Endothelial cell of umbilical vein (primary cell): ENCODE results near the gene EML4. TPM values are rescaled to one million over a fixed set of nuclear protein-coding genes. Genes with fewer than 3 reads are reported as not detected.

Experiments
- BruUV-seq: library from RNA; stranded (reverse); fragments of 400-500 nt; replicated peaks from 2 replicates; lab custom pipeline; 2021; lab: Mats Ljungman, UMichigan
- CTCF ChIA-PET: fragments of 300-600, 350-600 bp; sonication (Branson Sonifier 250); formaldehyde crosslinking; loops from one replicate; lab custom pipeline; 2021; ENCODE audit warnings: antibody characterized with exemption, inconsistent platforms; lab: Charles Lee
- POLR2A ChIA-PET: fragments of 300-600, 350-600 bp; sonication (Branson Sonifier 250); formaldehyde crosslinking; loops from one replicate; lab custom pipeline; 2021; ENCODE audit warnings: antibody characterized with exemption, inconsistent platforms; lab: Charles Lee
- DNase-seq: peaks from one replicate; pipeline ENCODE4 v3.0.0-alpha.2; 2011; ENCODE audit warnings: low read depth, low spot score
- FAIRE-seq: peaks from 2 replicates; lab custom pipeline; 2011; peaks lifted over from hg19 to GRCh38; lab: Jason Lieb, UNC
- H2AFZ ChIP-seq: 2 replicates; pipeline ENCODE4 v1.6.0; 2012; ENCODE audit warnings: low read depth, low read length, control low read depth, inconsistent platforms
- H3K27ac ChIP-seq: 2 replicates; pipeline ENCODE4 v1.5.1; 2011; ENCODE audit warnings: low read depth, mild to moderate bottlenecking, control low read depth, low read length, moderate library complexity; ENCODE audit not compliant: insufficient read depth
- H3K27me3 ChIP-seq, 2 experiments: 2 replicates each; pipeline versions ENCODE4 v1.6.0 to v1.6.1; 2011; ENCODE audit warnings: low read length in 2 of 2, mixed read lengths in 1 of 2; ENCODE audit not compliant: control insufficient read depth in 2 of 2, insufficient read depth in 2 of 2
- H3K36me3 ChIP-seq, 2 experiments: 2 replicates in 1 of 2; 3 replicates in 1 of 2; pipeline ENCODE4 v1.5.1; 2011; ENCODE audit warnings: low read length in 2 of 2, mild to moderate bottlenecking in 1 of 2, moderate library complexity in 1 of 2; ENCODE audit not compliant: control insufficient read depth in 2 of 2, insufficient read depth in 2 of 2; ENCODE audit errors: extremely low read depth in 1 of 2
- H3K4me1 ChIP-seq: 3 replicates; pipeline ENCODE4 v1.5.1; 2011; ENCODE audit warnings: mild to moderate bottlenecking, low read length; ENCODE audit not compliant: control insufficient read depth, insufficient read depth; ENCODE audit errors: extremely low read depth
- H3K4me2 ChIP-seq: 2 replicates; pipeline ENCODE4 v1.6.1; 2011; ENCODE audit warnings: low read length, control low read depth, mixed read lengths; ENCODE audit not compliant: insufficient read depth
- H3K4me3 ChIP-seq, 3 experiments: fragments of 200-600 bp in 1 of 3; sonication (generic), shearing (Covaris generic) in 1 of 3; replicated peaks in 1 of 3; 2 replicates each; pipeline ENCODE4 v1.5.1; 2011 to 2016; ENCODE audit warnings: control low read depth in 3 of 3, low read length in 3 of 3, mild to moderate bottlenecking in 2 of 3, inconsistent platforms in 1 of 3, low read depth in 1 of 3, moderate library complexity in 1 of 3; ENCODE audit not compliant: insufficient read depth in 1 of 3
- H3K79me2 ChIP-seq: 2 replicates; pipeline ENCODE4 v1.6.0; 2012; ENCODE audit warnings: low read length, inconsistent platforms; ENCODE audit not compliant: control insufficient read depth, insufficient read depth
- H3K9ac ChIP-seq: replicated peaks from 2 replicates; pipeline ENCODE3; 2011; ENCODE audit warnings: low read length, control low read depth; ENCODE audit not compliant: insufficient read depth; ENCODE audit errors: extremely low read depth
- H3K9me1 ChIP-seq: replicated peaks from 3 replicates; pipeline ENCODE4 v1.6.0; 2011; ENCODE audit warnings: mild to moderate bottlenecking, low read length; ENCODE audit not compliant: control insufficient read depth, insufficient read depth; ENCODE audit errors: extremely low read depth
- H3K9me3 ChIP-seq: replicated peaks from 2 replicates; pipeline ENCODE4 v1.5.1; 2012; ENCODE audit warnings: low read length, inconsistent platforms; ENCODE audit not compliant: control insufficient read depth, insufficient read depth
- H4K20me1 ChIP-seq: replicated peaks from 2 replicates; pipeline ENCODE3; 2011; ENCODE audit warnings: mild to moderate bottlenecking, low read length; ENCODE audit not compliant: control insufficient read depth, insufficient read depth; ENCODE audit errors: extremely low read depth
- EZH2 ChIP-seq: IDR thresholded peaks from 2 replicates; pipeline ENCODE4 v1.6.1; 2012; ENCODE audit warnings: borderline replicate concordance, low read depth, mild to moderate bottlenecking, moderate library complexity, low read length, inconsistent platforms; ENCODE audit not compliant: severe bottlenecking
- FOS ChIP-seq: IDR thresholded peaks from 2 replicates; pipeline ENCODE4 v1.6.1; 2011; ENCODE audit warnings: mild to moderate bottlenecking, low read length, moderate library complexity, borderline replicate concordance; ENCODE audit not compliant: insufficient read depth
- GATA2 ChIP-seq: IDR thresholded peaks from 2 replicates; pipeline ENCODE4 v1.7.0; 2011; ENCODE audit warnings: low read depth, mild to moderate bottlenecking, moderate library complexity, mixed read lengths, low read length; ENCODE audit not compliant: insufficient read length, insufficient read depth
- JUN ChIP-seq: IDR thresholded peaks from 2 replicates; pipeline ENCODE4 v1.6.1; 2011; ENCODE audit warnings: borderline replicate concordance, low read depth; ENCODE audit not compliant: insufficient read length, insufficient read depth
- MYC ChIP-seq: IDR thresholded peaks from one replicate; pipeline ENCODE4 v1.6.1; 2011; ENCODE audit warnings: mild to moderate bottlenecking, low read depth, low read length
- POLR2A ChIP-seq: IDR thresholded peaks from 2 replicates; pipeline ENCODE4 v1.6.1; 2012; ENCODE audit warnings: low read depth, mild to moderate bottlenecking, control low read depth, low read length
- POLR2AphosphoS5 ChIP-seq: IDR thresholded peaks from 2 replicates; pipeline ENCODE4 v1.6.1; 2012; ENCODE audit warnings: low read depth, mild to moderate bottlenecking, control low read depth, low read length, moderate library complexity; ENCODE audit not compliant: insufficient read depth
- dilution Hi-C: fragments of 300-500 bp; cut with MboI; formaldehyde crosslinking; loops from one replicate; pipeline ENCODE4 v1.15.0; 2019; ENCODE audit warnings: low sequenced_read_pairs; ENCODE audit not compliant: extremely low pct_ligation_motif_present
- intact Hi-C: fragments of 100-400 bp; cut with micrococcal nuclease; formaldehyde crosslinking; loops from one replicate; pipeline ENCODE4 v1.10.0; 2022
- polyA plus RNA-seq, 4 experiments: library from polyadenylated mRNA; depleted of rRNA in 3 of 4; stranded (reverse) in 3 of 4; unstranded in 1 of 4; fragments of >200 nt; gene quantifications; 2 replicates each; pipeline versions ENCODE4 v1.2.1 to v1.2.3, GENCODE V29; 2011 to 2012; ENCODE audit warnings: missing spikeins in 1 of 4
- total RNA-seq: library from RNA; stranded (reverse); gene quantifications from 2 replicates; pipeline ENCODE4 v1.2.3, GENCODE V29; 2021
- TF ChIP-seq, protein P1 (sequence below): IDR thresholded peaks from 2 replicates; pipeline ENCODE4 v1.6.1; 2011; ENCODE audit not compliant: insufficient read depth, insufficient read length
- TF ChIP-seq, protein P2 (sequence below), 2 donors: IDR thresholded peaks; 1 replicate in 1 of 2; 2 replicates in 1 of 2; pipeline ENCODE4 v1.5.1; 2011; ENCODE audit warnings: low read length in 2 of 2, mild to moderate bottlenecking in 2 of 2, moderate library complexity in 2 of 2, control low read depth in 1 of 2, inconsistent platforms in 1 of 2, low read depth in 1 of 2; ENCODE audit not compliant: insufficient read depth in 1 of 2; ENCODE audit errors: extremely low read depth in 1 of 2

Gene EML4
- total and polyA plus RNA-seq, 2 donors (not counting 3 experiments of a cell fraction or from before 2014, with no cell fraction given) = 13.3 to 32.0 TPM

DNA sequence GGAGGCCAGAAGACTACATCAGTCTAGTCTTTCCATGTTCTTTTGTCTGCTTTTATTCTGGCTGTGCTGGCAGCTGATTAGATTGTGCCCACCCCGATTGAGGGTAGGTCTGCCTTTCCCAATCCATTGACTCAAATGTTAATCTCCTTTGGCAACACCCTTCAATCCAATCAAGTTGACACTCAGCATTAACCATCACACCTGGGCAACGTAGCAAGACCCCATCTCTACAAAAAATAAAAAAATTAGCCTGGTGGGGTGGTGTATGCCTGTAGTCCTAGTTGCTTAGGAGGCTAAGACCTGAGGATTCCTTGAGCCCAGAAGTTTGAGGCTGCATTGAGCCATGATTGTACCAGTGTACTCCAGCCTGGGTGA, 33.5 kb downstream of the EML4 start:
- DNase-seq = no peak
- dilution Hi-C loops = no loop called here

More for the DNA sequence above, 33.5 kb downstream of the EML4 start:
- Histone ChIP-seq H3K27ac (no peak overlapping the region), H3K9ac (no peak overlapping the region), H3K4me3 (no peak overlapping the region), H2AFZ (no peak overlapping the region), H4K20me1 (no peaks in the 10 kb centered on the region), H3K9me1 (no peaks in the 10 kb centered on the region), H3K9me3 (no peaks in the 10 kb centered on the region), H3K4me2 (no peak overlapping the region), H3K36me3 (no peaks in the 10 kb centered on the region), H3K79me2 (peaks cover 4% of the 10 kb centered on the region), H3K27me3 (no peaks in the 10 kb centered on the region), H3K4me1 (peaks cover 7% of the 10 kb centered on the region)
- BruUV-seq = no TSS peak
- POLR2A ChIA-PET = no interaction called here
- CTCF ChIA-PET = no interaction called here
- TF ChIP-seq FOS (no peak), POLR2AphosphoS5 (no peak), EZH2 (no peak), GATA2 (no peak), MYC (no peak), POLR2A (no peak), JUN (no peak)
- TF ChIP-seq, protein P1, sequence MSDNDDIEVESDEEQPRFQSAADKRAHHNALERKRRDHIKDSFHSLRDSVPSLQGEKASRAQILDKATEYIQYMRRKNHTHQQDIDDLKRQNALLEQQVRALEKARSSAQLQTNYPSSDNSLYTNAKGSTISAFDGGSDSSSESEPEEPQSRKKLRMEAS = no peak
- TF ChIP-seq, protein P2, sequence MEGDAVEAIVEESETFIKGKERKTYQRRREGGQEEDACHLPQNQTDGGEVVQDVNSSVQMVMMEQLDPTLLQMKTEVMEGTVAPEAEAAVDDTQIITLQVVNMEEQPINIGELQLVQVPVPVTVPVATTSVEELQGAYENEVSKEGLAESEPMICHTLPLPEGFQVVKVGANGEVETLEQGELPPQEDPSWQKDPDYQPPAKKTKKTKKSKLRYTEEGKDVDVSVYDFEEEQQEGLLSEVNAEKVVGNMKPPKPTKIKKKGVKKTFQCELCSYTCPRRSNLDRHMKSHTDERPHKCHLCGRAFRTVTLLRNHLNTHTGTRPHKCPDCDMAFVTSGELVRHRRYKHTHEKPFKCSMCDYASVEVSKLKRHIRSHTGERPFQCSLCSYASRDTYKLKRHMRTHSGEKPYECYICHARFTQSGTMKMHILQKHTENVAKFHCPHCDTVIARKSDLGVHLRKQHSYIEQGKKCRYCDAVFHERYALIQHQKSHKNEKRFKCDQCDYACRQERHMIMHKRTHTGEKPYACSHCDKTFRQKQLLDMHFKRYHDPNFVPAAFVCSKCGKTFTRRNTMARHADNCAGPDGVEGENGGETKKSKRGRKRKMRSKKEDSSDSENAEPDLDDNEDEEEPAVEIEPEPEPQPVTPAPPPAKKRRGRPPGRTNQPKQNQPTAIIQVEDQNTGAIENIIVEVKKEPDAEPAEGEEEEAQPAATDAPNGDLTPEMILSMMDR (IDR thresholded peaks at IDR 0.05; ENCODE audit: extremely low read depth in 1 of 2, insufficient read depth in 1 of 2, low read depth in 1 of 2, low read length in 2 of 2) = no peak
- intact Hi-C loops = no loop called here
- no peak for FAIRE-seq
